GM21737 (cell line): ENCODE measurements around the gene SIRT3.

Experiments used
- ATAC-seq: cut with Tn5 transposase; IDR thresholded peaks from one replicate; pipeline ENCODE4 v1.9.1; 2021; ENCODE audit warnings: mild to moderate bottlenecking, moderate library complexity; ENCODE audit not compliant: unreplicated experiment

Gene SIRT3

DNA sequence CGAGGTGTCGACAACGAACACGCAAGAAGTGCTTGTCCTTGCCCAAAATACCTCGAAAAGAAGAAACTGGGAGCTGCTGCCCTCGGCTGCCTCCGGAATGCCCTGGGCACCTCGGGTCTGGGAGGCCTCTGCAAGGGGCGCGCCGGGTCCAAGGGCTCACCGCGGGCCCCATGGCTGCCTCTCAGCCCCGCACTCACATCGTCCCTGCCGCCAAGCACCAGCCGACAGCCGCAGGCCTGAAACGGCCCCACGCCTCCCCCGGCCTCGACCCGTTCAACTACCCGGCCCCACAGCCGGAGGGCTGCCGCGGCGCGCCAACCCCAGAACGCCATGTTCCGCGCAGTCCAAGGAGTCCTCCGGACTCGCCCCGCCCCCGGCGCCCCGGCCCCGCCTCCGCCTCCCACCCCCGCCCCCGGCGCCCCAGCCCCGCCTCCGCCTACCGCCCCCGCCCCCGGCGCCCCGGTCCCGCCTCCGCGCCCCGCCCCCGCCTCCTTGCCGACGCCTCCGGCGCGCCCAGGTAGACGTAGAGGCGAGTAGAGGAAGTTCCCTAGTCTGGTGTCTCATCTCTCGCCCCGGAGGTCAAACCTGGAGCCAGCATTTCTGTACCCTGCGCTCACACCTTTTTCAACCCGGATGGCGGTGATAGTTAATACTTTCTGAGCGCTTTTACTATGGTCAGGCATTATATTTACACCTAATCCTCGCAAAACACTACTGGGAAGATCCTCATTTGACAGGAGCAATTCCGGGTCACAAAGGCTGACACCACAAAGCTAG is at the start of gene SIRT3:
TSS of gene SIRT3 (minus strand) at position 346 of the 777 bp plus-strand sequence. CDS start at position 332, 14 bp downstream.
- ATAC-seq, result peak; percentile 70

DNA sequence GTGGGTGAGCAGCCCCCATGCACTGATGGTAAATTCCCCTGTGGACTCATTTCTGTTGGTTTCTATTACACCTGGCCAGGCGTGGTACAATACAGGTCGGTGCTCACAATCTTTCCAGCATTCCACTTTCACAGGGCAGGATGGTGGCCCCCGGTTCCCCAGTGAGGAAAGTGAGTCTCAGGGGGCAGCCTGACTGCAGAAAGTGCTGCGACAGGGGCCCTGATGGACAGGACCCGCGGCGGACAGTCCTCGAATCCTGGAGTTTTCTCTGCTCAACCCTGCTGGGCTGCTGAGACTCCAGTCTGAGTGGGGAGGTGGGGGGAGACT is 49.7 kb upstream of the SIRT3 start:
- no peak for ATAC-seq

DNA sequence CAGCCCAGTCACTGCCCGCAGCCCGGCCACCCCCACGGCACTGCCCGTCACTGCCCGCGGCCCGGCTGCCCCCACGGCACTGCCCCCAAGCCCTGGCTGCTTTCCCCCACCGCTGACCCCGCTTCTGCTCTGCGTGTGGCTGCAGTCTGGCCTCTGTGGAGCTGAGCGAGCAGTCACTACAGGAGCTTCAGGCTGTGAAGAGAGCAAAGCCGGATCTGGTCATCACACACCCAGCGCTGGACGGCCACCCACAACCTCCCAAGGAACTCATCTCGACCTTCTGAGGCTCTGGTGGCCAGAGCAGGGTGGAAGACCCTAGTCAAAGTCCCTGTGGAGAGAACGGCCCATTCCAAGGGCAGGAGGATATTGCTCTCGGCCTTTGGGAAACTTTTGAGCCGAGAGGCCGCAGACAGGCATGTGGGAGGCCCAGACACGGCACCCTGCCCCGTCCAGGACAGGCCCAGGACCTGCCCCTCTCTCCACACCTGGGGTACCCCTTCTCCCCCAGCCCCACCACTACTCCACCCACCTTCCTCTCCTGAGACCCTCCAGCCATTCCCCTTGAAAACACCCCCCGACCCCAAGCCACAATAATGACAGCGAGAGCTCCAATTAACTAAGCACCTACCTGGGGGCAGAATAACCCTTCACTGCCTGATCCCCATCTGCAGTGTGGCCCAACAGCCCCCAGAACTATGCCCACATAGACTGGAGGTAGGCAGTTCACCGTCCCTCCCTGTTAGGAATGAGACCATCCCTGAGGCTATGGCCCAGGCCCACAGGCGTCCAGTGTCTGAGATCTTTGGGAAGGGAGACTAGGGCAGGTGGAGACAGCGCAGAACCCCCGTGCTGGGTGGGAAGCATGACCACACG is 49.1 kb upstream of the SIRT3 start:
- ATAC-seq, result no peak

DNA sequence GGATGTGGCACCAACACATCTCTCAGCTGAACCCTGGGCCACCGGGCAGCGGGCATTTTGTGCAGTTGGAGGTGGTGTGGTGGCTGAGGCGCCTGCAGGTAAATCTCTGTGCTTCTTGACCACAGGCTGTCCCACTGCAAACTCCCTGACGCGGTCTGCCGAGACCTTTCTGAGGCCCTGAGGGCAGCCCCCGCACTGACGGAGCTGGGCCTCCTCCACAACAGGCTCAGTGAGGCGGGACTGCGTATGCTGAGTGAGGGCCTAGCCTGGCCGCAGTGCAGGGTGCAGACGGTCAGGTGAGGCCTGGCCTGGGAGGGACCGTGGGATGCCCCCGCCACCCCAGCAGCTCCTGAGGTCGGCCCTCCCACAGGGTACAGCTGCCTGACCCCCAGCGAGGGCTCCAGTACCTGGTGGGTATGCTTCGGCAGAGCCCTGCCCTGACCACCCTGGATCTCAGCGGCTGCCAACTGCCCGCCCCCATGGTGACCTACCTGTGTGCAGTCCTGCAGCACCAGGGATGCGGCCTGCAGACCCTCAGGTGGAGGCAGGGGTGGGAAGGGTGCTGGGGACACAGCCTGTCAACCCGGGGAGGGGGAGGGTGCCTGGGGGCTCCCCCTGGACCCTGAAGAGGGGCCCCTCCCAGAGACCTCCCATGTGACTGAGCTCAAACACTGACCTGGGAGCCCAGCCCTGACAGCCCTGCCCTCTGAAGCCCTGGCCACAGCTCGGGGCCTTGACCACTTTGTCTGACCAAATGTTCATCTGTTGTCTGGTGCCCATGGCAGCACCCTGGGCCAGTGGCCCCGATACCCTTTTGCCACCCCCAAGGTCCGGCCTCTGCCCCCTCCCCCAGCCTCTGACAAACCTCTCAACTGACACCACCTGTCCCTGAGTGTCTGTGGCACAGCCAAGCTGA is 48.2 kb upstream of the SIRT3 start:
- no peak for ATAC-seq

DNA sequence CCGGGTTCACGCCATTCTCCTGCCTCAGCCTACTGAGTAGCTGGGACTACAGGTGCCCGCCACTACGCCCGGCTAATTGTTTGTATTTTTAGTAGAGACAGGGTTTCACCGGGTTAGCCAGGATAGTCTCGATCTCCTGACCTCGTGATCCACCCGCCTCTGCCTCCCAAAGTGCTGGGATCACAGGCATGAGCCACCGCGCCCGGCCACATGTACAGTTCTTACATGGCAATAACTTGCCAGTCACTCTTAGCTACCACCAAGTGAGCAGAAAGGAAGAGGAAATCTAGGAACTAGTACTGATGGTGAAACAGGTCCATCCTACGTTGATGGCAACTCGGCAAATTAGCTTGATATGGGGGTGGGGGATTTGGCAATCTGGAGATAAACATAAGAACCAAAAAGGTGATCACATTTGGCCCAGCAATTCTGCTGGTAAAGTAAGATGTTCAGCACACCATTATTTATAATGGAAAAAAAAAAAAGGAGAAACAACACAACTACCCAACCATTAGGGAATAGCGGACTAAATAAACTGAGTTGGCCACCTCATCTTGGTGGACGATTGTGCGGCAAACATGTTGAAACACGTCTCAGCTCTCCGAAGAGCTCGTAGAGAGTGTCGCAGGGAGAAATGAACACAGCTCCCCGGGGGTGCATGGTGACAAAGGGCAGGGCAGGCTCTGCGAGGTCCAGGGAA is 47.4 kb upstream of the SIRT3 start:
- ATAC-seq, result no peak

DNA sequence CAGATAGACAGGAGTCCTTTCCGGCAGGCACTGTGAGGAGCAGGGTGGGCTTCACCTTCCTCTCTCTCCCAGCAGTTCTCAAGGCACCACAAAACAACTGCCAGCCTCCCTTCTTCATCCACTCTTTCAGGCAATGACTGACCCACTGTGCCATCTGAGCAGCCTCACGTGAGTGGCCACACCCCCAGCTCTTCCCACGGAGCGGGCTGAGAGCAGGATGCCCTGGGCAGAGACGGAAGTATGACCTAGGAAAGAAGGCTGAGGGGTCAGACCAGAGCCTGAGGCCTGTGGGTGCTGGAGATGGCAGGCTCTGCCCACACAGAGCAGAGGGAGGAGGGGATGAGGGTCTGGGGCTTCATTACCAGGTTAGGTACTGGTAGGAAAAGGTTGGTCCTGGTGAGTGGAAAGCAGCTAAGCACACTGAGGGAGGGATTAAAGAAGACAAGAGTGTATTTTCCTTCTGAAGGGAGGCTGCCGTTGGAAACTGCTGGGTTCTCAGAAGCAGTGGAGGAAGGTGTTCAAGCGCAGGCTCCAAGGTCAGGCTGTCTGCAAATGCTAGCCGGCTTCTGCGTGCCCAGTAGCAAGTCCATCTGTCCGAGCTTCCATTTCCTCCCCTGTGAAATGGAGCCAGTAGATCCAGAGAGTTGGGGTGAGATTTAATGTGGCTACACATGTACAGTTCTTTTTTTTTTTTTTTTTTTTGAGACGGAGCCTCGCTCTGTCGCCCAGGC is 46.7 kb upstream of the SIRT3 start:
- ATAC-seq, result no peak

DNA sequence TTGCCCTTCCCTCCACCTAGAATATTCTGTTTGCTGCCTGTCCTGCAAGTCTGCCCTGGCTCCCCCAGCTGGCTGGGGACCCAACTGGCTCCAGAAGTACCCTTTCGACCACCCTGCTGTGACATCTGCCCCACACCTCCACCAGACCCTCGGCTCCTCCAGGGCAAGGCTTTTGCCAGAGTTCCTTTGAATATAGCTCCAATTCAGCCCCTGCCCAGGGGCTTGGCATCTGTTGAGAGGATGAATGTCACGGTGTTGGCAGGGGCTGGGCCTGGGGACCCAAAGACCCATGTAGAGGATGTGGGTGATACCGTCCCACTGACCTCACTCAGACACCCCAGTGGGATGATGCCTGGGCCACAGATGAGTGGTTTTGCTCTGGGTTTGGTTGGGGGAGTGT is 46.0 kb upstream of the SIRT3 start:
- no peak for ATAC-seq

DNA sequence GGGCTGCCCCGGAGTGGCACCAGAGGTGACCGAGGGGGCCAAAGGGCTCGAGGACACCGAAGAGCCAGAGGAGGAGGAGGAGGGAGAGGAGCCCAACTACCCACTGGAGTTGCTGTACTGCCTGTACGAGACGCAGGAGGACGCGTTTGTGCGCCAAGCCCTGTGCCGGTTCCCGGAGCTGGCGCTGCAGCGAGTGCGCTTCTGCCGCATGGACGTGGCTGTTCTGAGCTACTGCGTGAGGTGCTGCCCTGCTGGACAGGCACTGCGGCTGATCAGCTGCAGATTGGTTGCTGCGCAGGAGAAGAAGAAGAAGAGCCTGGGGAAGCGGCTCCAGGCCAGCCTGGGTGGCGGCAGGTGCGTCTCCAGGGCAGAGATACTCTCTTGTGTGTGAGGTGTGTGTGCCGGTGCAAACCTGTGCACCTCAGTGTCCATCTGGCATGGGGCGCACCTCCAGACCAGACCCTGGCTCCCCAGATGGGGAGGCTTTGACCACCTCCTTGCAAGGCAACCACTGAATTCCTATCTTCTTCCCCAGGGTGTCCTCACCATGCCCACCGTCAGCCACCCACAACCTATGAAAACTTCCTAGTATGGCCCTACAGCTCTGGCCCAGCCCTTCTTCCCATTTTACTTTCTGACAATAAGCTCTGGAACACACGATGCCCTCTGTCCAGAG is 45.5 kb upstream of the SIRT3 start:
- ATAC-seq, result no peak

DNA sequence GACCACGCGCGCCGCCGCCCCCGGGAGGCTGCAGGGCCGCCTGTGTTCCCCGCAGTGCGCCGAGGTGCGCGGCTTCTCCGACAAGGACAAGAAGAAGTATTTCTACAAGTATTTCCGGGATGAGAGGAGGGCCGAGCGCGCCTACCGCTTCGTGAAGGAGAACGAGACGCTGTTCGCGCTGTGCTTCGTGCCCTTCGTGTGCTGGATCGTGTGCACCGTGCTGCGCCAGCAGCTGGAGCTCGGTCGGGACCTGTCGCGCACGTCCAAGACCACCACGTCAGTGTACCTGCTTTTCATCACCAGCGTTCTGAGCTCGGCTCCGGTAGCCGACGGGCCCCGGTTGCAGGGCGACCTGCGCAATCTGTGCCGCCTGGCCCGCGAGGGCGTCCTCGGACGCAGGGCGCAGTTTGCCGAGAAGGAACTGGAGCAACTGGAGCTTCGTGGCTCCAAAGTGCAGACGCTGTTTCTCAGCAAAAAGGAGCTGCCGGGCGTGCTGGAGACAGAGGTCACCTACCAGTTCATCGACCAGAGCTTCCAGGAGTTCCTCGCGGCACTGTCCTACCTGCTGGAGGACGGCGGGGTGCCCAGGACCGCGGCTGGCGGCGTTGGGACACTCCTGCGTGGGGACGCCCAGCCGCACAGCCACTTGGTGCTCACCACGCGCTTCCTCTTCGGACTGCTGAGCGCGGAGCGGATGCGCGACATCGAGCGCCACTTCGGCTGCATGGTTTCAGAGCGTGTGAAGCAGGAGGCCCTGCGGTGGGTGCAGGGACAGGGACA is 44.8 kb upstream of the SIRT3 start:
- ATAC-seq, result no peak

DNA sequence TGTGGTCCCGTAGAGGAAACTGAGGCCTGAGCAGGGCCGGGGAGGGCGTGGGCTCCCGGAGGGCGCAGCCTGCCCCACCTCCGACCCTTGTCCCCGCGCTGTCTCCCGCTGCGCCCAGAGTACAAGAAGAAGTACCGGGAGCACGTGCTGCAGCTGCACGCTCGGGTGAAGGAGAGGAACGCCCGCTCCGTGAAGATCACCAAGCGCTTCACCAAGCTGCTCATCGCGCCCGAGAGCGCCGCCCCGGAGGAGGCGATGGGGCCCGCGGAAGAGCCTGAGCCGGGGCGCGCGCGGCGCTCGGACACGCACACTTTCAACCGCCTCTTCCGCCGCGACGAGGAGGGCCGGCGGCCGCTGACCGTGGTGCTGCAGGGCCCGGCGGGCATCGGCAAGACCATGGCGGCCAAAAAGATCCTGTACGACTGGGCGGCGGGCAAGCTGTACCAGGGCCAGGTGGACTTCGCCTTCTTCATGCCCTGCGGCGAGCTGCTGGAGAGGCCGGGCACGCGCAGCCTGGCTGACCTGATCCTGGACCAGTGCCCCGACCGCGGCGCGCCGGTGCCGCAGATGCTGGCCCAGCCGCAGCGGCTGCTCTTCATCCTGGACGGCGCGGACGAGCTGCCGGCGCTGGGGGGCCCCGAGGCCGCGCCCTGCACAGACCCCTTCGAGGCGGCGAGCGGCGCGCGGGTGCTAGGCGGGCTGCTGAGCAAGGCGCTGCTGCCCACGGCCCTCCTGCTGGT is 44.0 kb upstream of the SIRT3 start:
- no peak for ATAC-seq

DNA sequence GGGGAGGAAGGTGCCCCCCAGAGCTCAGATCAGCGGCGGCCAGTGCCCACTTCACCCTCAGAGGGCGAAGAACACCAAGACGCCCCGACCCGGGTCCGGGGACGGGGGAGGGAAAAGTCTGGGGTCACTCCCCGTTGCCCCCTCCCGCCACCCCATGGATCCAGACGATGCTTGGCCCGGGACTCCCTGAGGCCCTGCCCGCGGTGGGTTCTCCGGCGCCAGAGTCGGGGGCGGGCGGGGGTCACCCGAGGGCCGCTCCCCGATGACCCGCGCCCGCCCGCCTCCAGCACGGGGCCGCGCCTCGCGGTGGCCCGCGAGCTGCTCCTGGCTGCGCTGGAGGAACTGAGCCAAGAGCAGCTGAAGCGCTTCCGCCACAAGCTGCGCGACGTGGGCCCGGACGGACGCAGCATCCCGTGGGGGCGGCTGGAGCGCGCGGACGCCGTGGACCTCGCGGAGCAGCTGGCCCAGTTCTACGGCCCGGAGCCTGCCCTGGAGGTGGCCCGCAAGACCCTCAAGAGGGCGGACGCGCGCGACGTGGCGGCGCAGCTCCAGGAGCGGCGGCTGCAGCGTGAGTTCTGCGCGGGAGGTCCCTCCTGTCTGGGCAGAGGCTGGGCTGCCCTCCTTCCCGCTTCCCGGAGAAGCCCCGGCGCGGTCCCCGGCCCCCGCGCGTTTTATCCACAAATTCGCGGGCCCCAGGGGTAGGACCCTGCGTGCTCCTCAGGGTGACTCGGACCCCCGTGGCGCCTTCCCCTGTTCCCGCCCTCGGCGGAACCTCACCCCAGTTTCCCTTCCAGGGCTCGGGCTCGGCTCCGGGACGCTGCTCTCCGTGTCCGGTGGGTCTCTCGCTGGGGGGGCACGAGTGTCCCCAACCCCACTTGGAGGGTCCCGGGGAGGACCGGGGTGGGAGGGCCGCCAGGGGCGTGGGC is 43.2 kb upstream of the SIRT3 start:
- no peak for ATAC-seq

DNA sequence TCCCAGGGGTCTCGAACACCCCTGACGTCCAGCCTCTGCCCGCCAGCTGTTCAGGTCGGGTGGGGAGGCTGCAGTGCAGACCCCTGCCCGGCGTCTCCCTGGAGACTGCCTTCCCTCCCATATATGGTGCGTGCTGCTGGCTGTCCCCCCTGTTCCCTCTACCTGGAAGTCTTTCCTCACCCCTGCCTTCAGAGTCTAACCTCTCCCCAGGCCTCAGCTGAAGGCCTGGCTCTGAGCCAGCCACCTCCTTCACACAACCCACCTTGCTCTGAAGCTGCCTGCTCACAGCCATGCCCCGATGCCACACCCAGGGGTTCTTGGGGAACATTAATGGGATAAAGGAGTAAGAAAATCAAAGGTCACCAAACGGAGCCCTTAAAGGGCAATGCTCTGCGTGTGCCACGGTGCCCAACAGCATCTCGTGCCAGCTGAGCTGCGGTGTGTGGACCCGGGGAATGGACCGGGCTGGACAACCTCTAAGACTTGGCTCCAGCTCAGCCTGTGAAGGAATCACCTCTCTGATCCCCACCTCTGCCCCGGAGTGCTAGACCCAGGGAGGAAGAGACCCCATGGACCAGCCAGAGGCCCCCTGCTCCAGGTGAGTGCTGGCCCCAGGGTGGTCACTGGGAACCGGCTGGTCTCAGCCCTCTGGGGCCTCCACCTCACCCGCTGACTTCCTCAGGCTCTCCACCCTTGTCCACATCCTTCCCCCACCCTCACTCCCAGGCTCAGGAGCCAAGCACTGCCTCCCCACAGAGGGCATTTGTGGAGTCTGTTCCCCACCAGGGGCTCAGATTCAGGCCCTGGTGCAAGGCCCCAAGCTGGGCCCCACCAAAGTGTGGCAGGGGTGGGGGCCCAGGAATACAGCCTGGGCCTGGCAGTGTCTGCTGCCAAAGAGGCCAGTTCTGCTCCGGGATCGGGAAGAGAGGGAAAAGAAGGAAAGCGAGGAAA is 42.1 kb upstream of the SIRT3 start, which contains the start of gene NLRP6:
TSS of gene NLRP6 (plus strand) at position 407 of the 951 bp plus-strand sequence. CDS start at position 570, 163 bp downstream.
- ATAC-seq, result no peak

DNA sequence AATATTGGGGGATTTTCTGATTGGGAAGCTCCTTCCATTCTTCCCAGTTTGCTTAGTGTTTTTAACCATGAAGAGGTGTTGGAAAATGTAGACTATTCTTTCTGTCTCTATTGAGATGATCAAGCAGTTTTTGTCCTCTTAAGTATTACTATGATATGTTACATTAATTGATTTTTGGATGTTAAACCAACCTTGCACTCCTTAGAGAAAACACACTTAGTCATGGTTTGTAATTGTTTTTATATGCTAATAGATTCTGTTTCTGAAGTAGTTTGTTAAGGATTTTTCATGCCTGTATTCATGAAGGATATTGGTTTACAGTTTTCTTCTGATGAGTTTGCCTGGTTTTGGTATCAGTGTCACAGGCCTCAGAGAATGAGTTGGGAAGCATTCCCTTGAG is 40.1 kb upstream of the SIRT3 start:
- no peak for ATAC-seq

DNA sequence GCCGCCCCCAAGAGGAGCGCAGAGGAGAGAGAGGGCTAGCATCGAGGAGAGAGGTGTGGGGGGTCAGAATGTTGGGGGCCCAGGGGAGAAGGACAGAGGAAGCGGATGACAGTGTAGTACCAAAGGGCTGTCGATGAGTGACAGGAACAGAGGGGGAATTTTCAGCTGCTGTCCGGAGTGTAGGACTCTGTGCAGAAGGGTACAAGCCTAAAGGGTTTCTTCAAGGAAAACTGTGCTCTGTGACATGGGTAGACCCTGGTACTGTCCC is 36.7 kb upstream of the SIRT3 start:
- ATAC-seq, result no peak

DNA sequence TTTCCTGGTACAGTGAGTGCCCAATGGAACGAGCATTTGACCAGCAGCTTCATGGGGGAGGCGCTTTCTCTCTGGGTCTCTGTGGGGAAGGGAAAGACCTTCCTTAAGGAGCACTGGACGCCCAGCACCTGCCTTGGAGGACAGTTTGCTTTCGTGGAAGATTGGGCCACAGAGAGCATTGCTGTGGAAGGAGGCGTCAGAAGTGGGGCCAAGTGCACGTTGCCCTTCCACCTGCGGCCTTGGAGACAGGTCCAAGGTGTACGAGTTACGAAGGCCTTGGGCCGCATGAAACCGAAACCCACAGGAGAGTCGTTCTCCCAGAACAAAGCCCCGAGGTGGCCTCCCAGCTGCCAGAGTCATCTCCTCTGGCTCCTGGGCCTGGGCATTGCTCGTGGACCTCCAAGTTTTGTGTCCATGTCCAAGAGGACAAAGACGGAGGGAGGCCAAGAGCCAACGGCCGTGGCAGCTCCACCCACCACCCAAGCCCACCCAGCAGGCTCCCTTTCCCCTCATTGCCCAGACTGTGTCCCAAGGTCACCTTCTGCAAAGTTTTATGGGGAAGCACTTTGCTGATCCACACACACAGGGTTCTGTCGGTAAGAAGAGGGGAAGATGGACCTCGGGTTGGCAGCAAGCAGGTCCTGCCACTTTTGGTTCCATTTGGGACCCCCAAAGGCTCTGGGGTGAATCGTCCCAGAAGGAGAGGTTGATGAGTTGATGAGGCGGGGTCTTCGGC is 36.2 kb upstream of the SIRT3 start:
- no peak for ATAC-seq
